H1 (cell line): ENCODE data around the gene CYP17A1. TPM values are rescaled to one million over a fixed set of nuclear protein-coding genes. Genes with fewer than 3 reads are reported as not detected.

Experiments used
- CTCF ChIA-PET: fragments of 300-600 bp; sonication (Branson Sonifier 250); formaldehyde crosslinking; loops from one replicate; lab custom pipeline; 2021; ENCODE audit not compliant: partially characterized antibody; lab: Charles Lee
- POLR2A ChIA-PET: fragments of 300-600 bp; sonication (Branson Sonifier 250); formaldehyde crosslinking; loops from one replicate; lab custom pipeline; 2021; ENCODE audit warnings: inconsistent platforms; ENCODE audit not compliant: partially characterized antibody; lab: Charles Lee
- DNase-seq, 2 experiments: peaks; one replicate each; pipeline versions ENCODE4 v3.0.0 to v3.0.0-alpha.2; 2010 to 2022; ENCODE audit warnings: low spot score in 2 of 2, low read depth in 1 of 2, mixed read lengths in 1 of 2
- FAIRE-seq: peaks from 2 replicates; lab custom pipeline; 2011; peaks lifted over from hg19 to GRCh38; lab: Jason Lieb, UNC
- H2AFZ ChIP-seq: 2 replicates; pipeline ENCODE4 v1.8.1; 2012; ENCODE audit warnings: low read length, inconsistent platforms
- H2AK5ac ChIP-seq: 2 replicates; pipeline ENCODE4 v1.6.1; 2013; ENCODE audit warnings: low read depth, low read length
- H2BK120ac ChIP-seq: replicated peaks from 2 replicates; pipeline ENCODE3; 2013; ENCODE audit warnings: low read depth, low read length, inconsistent platforms
- H2BK12ac ChIP-seq: 2 replicates; pipeline ENCODE4 v1.6.1; 2013; ENCODE audit warnings: low read depth, low read length
- H2BK15ac ChIP-seq: 2 replicates; pipeline ENCODE4 v1.6.1; 2013; ENCODE audit warnings: low read length
- H2BK20ac ChIP-seq: 2 replicates; pipeline ENCODE4 v1.6.1; 2013; ENCODE audit warnings: low read length
- H2BK5ac ChIP-seq: 2 replicates; pipeline ENCODE4 v1.6.1; 2013; ENCODE audit warnings: low read depth, low read length
- H3K14ac ChIP-seq: 2 replicates; pipeline ENCODE4 v1.6.1; 2013; ENCODE audit warnings: inconsistent platforms; ENCODE audit not compliant: insufficient read length
- H3K18ac ChIP-seq: 2 replicates; pipeline ENCODE4 v1.6.1; 2013; ENCODE audit warnings: low read length; ENCODE audit errors: extremely low read depth
- H3K23ac ChIP-seq: 2 replicates; pipeline ENCODE4 v1.6.1; 2013; ENCODE audit warnings: inconsistent platforms; ENCODE audit not compliant: insufficient read length
- H3K23me2 ChIP-seq: 2 replicates; pipeline ENCODE4 v1.6.1; 2013; ENCODE audit warnings: low read depth, low read length
- H3K27ac ChIP-seq: 2 replicates; pipeline ENCODE4 v1.6.1; 2011; ENCODE audit warnings: low read depth, low read length, inconsistent platforms
- H3K27me3 ChIP-seq, 4 experiments: replicated peaks in 1 of 4; 1 replicate in 1 of 4; 2 replicates in 3 of 4; pipeline versions ENCODE4 v1.6.1 to v1.8.1; 2011 to 2013; ENCODE audit warnings: low read length in 3 of 4, mild to moderate bottlenecking in 3 of 4, inconsistent platforms in 2 of 4, mixed read lengths in 2 of 4, moderate library complexity in 1 of 4; ENCODE audit not compliant: control insufficient read depth in 3 of 4, insufficient read depth in 3 of 4; ENCODE audit errors: extremely low read depth in 1 of 4
- H3K36me3 ChIP-seq, 4 experiments: 2 replicates each; pipeline versions ENCODE4 v1.6.1 to v1.8.1; 2011 to 2013; ENCODE audit warnings: mild to moderate bottlenecking in 4 of 4, low read length in 3 of 4, moderate library complexity in 2 of 4, control low read depth in 1 of 4, inconsistent platforms in 1 of 4; ENCODE audit not compliant: insufficient read depth in 4 of 4, control insufficient read depth in 2 of 4
- H3K4ac ChIP-seq: replicated peaks from 2 replicates; pipeline ENCODE3; 2013; ENCODE audit warnings: low read length, low read depth, mixed read lengths, inconsistent platforms; ENCODE audit not compliant: insufficient read length
- H3K4me1 ChIP-seq, 4 experiments: replicated peaks in 1 of 4; 1 replicate in 1 of 4; 2 replicates in 3 of 4; pipeline versions ENCODE4 v1.6.1 to v1.8.1; 2011 to 2013; ENCODE audit warnings: low read length in 3 of 4, inconsistent platforms in 2 of 4, mixed read lengths in 1 of 4; ENCODE audit not compliant: insufficient read depth in 4 of 4, control insufficient read depth in 3 of 4
- H3K4me2 ChIP-seq, 2 experiments: 2 replicates each; pipeline versions ENCODE4 v1.6.1 to v1.8.1; 2011 to 2013; ENCODE audit warnings: low read depth in 2 of 2, low read length in 2 of 2, control low read depth in 1 of 2, inconsistent platforms in 1 of 2, mild to moderate bottlenecking in 1 of 2; ENCODE audit not compliant: insufficient read depth in 1 of 2
- H3K4me3 ChIP-seq, 4 experiments: fragments of 200-600, 300-600 bp in 1 of 4; sonication (generic), shearing (Covaris generic), sonication (Bioruptor Twin) in 1 of 4; 2 replicates each; pipeline versions ENCODE4 v1.5.1 to v1.8.1; 2011 to 2016; ENCODE audit warnings: low read length in 4 of 4, low read depth in 3 of 4, control low read depth in 2 of 4, inconsistent platforms in 2 of 4, mild to moderate bottlenecking in 2 of 4, mixed read lengths in 1 of 4, moderate library complexity in 1 of 4; ENCODE audit not compliant: insufficient read depth in 2 of 4; ENCODE audit errors: extremely low read depth in 1 of 4
- H3K56ac ChIP-seq: replicated peaks from 2 replicates; pipeline ENCODE3; 2013; ENCODE audit warnings: low read depth, mild to moderate bottlenecking, mixed read lengths, low read length, inconsistent platforms; ENCODE audit not compliant: insufficient read length
- H3K79me1 ChIP-seq: 2 replicates; pipeline ENCODE4 v1.6.1; 2013; ENCODE audit warnings: low read depth, low read length, control low read depth
- H3K79me2 ChIP-seq, 2 experiments: 2 replicates each; pipeline versions ENCODE4 v1.6.1 to v1.8.1; 2012 to 2013; ENCODE audit warnings: low read length in 2 of 2, mild to moderate bottlenecking in 2 of 2, inconsistent platforms in 1 of 2; ENCODE audit not compliant: insufficient read depth in 2 of 2, control insufficient read depth in 1 of 2
- H3K9ac ChIP-seq, 4 experiments: replicated peaks in 1 of 4; 1 replicate in 1 of 4; 2 replicates in 3 of 4; pipeline versions ENCODE4 v1.6.1 to v1.8.1; 2011 to 2013; ENCODE audit warnings: low read depth in 3 of 4, low read length in 3 of 4, control low read depth in 2 of 4, mild to moderate bottlenecking in 2 of 4, moderate library complexity in 2 of 4, inconsistent platforms in 1 of 4; ENCODE audit errors: extremely low read depth in 1 of 4
- H3K9me3 ChIP-seq, 2 experiments: 2 replicates each; pipeline versions ENCODE4 v1.6.1 to v1.8.1; 2012 to 2013; ENCODE audit warnings: mild to moderate bottlenecking in 2 of 2, moderate library complexity in 2 of 2, control low read depth in 1 of 2, inconsistent platforms in 1 of 2, low read depth in 1 of 2, low read length in 1 of 2, mixed read lengths in 1 of 2; ENCODE audit not compliant: insufficient read depth in 2 of 2
- H4K20me1 ChIP-seq, 2 experiments: replicated peaks in 1 of 2; 2 replicates each; pipeline versions ENCODE3 to v1.8.1; 2011 to 2013; ENCODE audit warnings: inconsistent platforms in 2 of 2, low read length in 2 of 2, mild to moderate bottlenecking in 1 of 2; ENCODE audit not compliant: insufficient read depth in 2 of 2, control insufficient read depth in 1 of 2
- H4K5ac ChIP-seq: 2 replicates; pipeline ENCODE4 v1.6.1; 2013; ENCODE audit warnings: low read length, low read depth, mixed read lengths, inconsistent platforms; ENCODE audit not compliant: insufficient read length
- H4K8ac ChIP-seq: 2 replicates; pipeline ENCODE4 v1.8.0; 2013; ENCODE audit warnings: mild to moderate bottlenecking, moderate library complexity, low read length, inconsistent platforms; ENCODE audit not compliant: insufficient read depth; ENCODE audit errors: extremely low read depth
- H4K91ac ChIP-seq: replicated peaks from 2 replicates; pipeline ENCODE3; 2013; ENCODE audit warnings: low read length, mixed read lengths, inconsistent platforms; ENCODE audit not compliant: insufficient read length
- CBX5 ChIP-seq: fragments of 300-800, 300-1000 bp; sonication (generic); IDR thresholded peaks from 2 replicates; pipeline ENCODE4 v1.7.1; 2016; ENCODE audit warnings: antibody characterized with exemption, low read length, low read depth
- CBX8 ChIP-seq: fragments of 300-800, 300-1000 bp; sonication (generic); IDR thresholded peaks from 2 replicates; pipeline ENCODE4 v1.7.1; 2016; ENCODE audit warnings: low read depth, low read length, borderline replicate concordance
- HDAC2 ChIP-seq, 2 experiments: fragments of 300-600 bp in 1 of 2; sonication (generic) in 1 of 2; IDR thresholded peaks; 2 replicates each; pipeline ENCODE4 v1.6.1; 2011 to 2012; ENCODE audit warnings: low read depth in 2 of 2, low read length in 2 of 2, mild to moderate bottlenecking in 2 of 2, moderate library complexity in 2 of 2, borderline replicate concordance in 1 of 2, inconsistent platforms in 1 of 2
- MAFK ChIP-seq: IDR thresholded peaks from 2 replicates; pipeline ENCODE4 v1.6.1; 2012; ENCODE audit warnings: low read depth, mild to moderate bottlenecking, improper control_type of control experiment, low read length
- PHF8 ChIP-seq: fragments of 200-600 bp; sonication (generic); conservative IDR thresholded peaks from 2 replicates; pipeline ENCODE4 v1.7.1; 2012; ENCODE audit warnings: low read depth, mild to moderate bottlenecking, inconsistent platforms, low read length, moderate library complexity
- SAP30 ChIP-seq: fragments of 300-600 bp; sonication (generic); IDR thresholded peaks from 2 replicates; pipeline ENCODE4 v1.7.1; 2012; ENCODE audit warnings: low read length, moderate library complexity, mild to moderate bottlenecking, inconsistent platforms; ENCODE audit not compliant: insufficient read depth, insufficient replicate concordance
- SIN3A ChIP-seq, 2 experiments: IDR thresholded peaks in 1 of 2; conservative IDR thresholded peaks in 1 of 2; 2 replicates each; pipeline ENCODE4 v1.6.1; 2011 to 2012; ENCODE audit warnings: low read length in 2 of 2, improper control_type of control experiment in 1 of 2, low read depth in 1 of 2, mild to moderate bottlenecking in 1 of 2
- SIX5 ChIP-seq: IDR thresholded peaks from 2 replicates; pipeline ENCODE4 v1.6.1; 2011; ENCODE audit warnings: mild to moderate bottlenecking, low read depth, low read length
- TAF7 ChIP-seq: optimal IDR thresholded peaks from 2 replicates; pipeline ENCODE3; 2011; ENCODE audit warnings: low read depth, mild to moderate bottlenecking, inconsistent platforms, low read length, moderate library complexity, borderline replicate concordance
- TCF12 ChIP-seq: IDR thresholded peaks from 2 replicates; pipeline ENCODE4 v1.6.1; 2011; ENCODE audit warnings: low read depth, mild to moderate bottlenecking, low read length
- WGBS, 2 experiments: shearing (Covaris generic) in 1 of 2; methylation state at CpG; one replicate each; pipeline versions ENCODE4 v1.1.6 to v1.1.7; 2013 to 2015; ENCODE audit warnings: low lambda C conversion rate in 2 of 2, mixed read lengths in 2 of 2, inconsistent platforms in 1 of 2, low coverage in 1 of 2, missing lambda C conversion rate in 1 of 2; ENCODE audit not compliant: insufficient replicate concordance in 2 of 2, insufficient coverage in 1 of 2, insufficient read length in 1 of 2; ENCODE audit errors: extremely low coverage in 1 of 2, missing lambda C conversion rate in 1 of 2; 5-methylcytosine and 5-hydroxymethylcytosine counted together
- polyA plus RNA-seq, 7 experiments: library from polyadenylated mRNA; depleted of rRNA in 3 of 7; stranded (reverse) in 5 of 7; unstranded in 2 of 7; fragments of >200 nt in 5 of 7; fragments of 200-250 nt in 2 of 7; gene quantifications; 1 replicate in 5 of 7; 2 replicates in 1 of 7; 4 replicates in 1 of 7; pipeline versions ENCODE4 v1.2.1 to v1.2.3, GENCODE V29; 2011 to 2013; ENCODE audit warnings: missing spikeins in 2 of 7, mixed read lengths in 2 of 7
- total RNA-seq: library from RNA; stranded (reverse); fragmentation: NEBNext Ultra II Directional; extraction: Animal tissue kit (Norgen Biotek cat#: 25700); gene quantifications from 2 replicates; pipeline ENCODE4 v1.2.1, GENCODE V29; 2021
- TF ChIP-seq, protein P1 (sequence below), 3 experiments: IDR thresholded peaks; 1 replicate in 2 of 3; 2 replicates in 1 of 3; pipeline versions ENCODE4 v1.5.1 to v1.6.1; 2011; ENCODE audit warnings: low read length in 3 of 3, mild to moderate bottlenecking in 3 of 3, inconsistent platforms in 2 of 3, low read depth in 1 of 3, moderate library complexity in 1 of 3; ENCODE audit not compliant: insufficient read depth in 1 of 3; ENCODE audit errors: control extremely low read depth in 1 of 3

CYP17A1 gene
- total and polyA plus RNA-seq, 2 of the 8 experiments (the other 6 are each of a cell fraction or from before 2014, with no cell fraction given), result not detected

DNA sequence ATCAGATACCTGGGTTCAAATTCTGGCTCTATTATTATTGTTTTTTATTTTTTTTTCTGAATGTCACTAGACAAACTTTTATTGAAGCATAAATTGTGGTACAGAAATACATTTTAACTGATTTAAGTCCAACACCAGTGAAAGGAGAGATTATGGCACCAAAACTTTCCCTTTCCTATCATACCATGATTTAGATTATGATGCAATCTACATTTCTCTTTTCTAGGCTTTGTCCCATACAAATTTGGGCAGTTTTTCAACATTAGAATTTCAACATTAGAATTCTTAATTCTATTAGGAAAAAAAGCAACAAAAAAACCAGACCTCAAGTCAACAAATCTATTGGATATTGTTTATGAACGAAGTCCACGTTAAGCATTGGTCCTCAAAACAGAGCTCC is 43.0 kb upstream of the CYP17A1 start:
- no peaks in the 10 kb centered on the region for H3K4me1 ChIP-seq
- TF ChIP-seq SIN3A (conservative IDR thresholded peaks at IDR 0.05 in 1 of 2, IDR thresholded peaks at IDR 0.05 in 1 of 2; ENCODE audit: low read depth in 1 of 2, low read length in 2 of 2), result no peak
- no peak for TF ChIP-seq MAFK
- no peak for TF ChIP-seq SAP30
- no peak for TF ChIP-seq CBX5
- TF ChIP-seq SIX5, result no peak
- no peak for TF ChIP-seq PHF8
- TF ChIP-seq, protein P1, sequence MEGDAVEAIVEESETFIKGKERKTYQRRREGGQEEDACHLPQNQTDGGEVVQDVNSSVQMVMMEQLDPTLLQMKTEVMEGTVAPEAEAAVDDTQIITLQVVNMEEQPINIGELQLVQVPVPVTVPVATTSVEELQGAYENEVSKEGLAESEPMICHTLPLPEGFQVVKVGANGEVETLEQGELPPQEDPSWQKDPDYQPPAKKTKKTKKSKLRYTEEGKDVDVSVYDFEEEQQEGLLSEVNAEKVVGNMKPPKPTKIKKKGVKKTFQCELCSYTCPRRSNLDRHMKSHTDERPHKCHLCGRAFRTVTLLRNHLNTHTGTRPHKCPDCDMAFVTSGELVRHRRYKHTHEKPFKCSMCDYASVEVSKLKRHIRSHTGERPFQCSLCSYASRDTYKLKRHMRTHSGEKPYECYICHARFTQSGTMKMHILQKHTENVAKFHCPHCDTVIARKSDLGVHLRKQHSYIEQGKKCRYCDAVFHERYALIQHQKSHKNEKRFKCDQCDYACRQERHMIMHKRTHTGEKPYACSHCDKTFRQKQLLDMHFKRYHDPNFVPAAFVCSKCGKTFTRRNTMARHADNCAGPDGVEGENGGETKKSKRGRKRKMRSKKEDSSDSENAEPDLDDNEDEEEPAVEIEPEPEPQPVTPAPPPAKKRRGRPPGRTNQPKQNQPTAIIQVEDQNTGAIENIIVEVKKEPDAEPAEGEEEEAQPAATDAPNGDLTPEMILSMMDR (IDR thresholded peaks at IDR 0.05; ENCODE audit: control extremely low read depth in 1 of 3, insufficient read depth in 1 of 3, low read depth in 1 of 3, low read length in 3 of 3), result no peak
- no peak for TF ChIP-seq HDAC2 (IDR thresholded peaks at IDR 0.05; ENCODE audit: borderline replicate concordance in 1 of 2, low read depth in 2 of 2, low read length in 2 of 2)
- TF ChIP-seq TAF7, result no peak
- no peak for TF ChIP-seq CBX8
- TF ChIP-seq TCF12, result no peak

More for the DNA sequence above, 43.0 kb upstream of the CYP17A1 start:
- no peak overlapping the region for H3K14ac ChIP-seq
- no peaks in the 10 kb centered on the region for H3K23me2 ChIP-seq
- no peak overlapping the region for H3K18ac ChIP-seq
- no peak overlapping the region for H2AFZ ChIP-seq
- H4K91ac ChIP-seq, result no peak overlapping the region
- no peak overlapping the region for H3K4ac ChIP-seq
- H3K79me1 ChIP-seq, result no peaks in the 10 kb centered on the region
- DNase-seq, result no peak
- no peak overlapping the region for H3K27ac ChIP-seq
- no peak overlapping the region for H4K5ac ChIP-seq
- H3K79me2 ChIP-seq, result no peaks in the 10 kb centered on the region
- ChIA-PET CTCF (no interaction called here), POLR2A (no interaction called here)
- H3K4me3 ChIP-seq, result no peak overlapping the region
- no peaks in the 10 kb centered on the region for H3K27me3 ChIP-seq
- H3K23ac ChIP-seq, result no peak overlapping the region
- H2BK15ac ChIP-seq, result no peak overlapping the region
- H3K4me2 ChIP-seq, result no peak overlapping the region
- no peak overlapping the region for H2BK20ac ChIP-seq
- peaks cover 3 to 11% (median 5%) of the 10 kb centered on the region in 4 experiments; a peak in 5 of 8 replicates for H3K36me3 ChIP-seq
- no peak for FAIRE-seq
- H3K9ac ChIP-seq, result no peak overlapping the region
- peaks cover 0 to 1% of the 10 kb centered on the region in 2 experiments for H4K20me1 ChIP-seq
- no peak overlapping the region for H4K8ac ChIP-seq
- WGBS, 2 experiments, result 100% methylated on average over 2 of the region's 2 CpGs; no CpG with 5 or more reads in 1 of the 2 experiments
- no peaks in the 10 kb centered on the region for H3K9me3 ChIP-seq
- no peak overlapping the region for H2BK5ac ChIP-seq
- H3K56ac ChIP-seq, result no peak overlapping the region
- H2AK5ac ChIP-seq, result no peak overlapping the region
- H2BK12ac ChIP-seq, result no peak overlapping the region
- H2BK120ac ChIP-seq, result no peak overlapping the region
